ENCODE data around the gene TBC1D4.

- TF ChIP-seq CTCF (conservative IDR thresholded peaks at IDR 0.05; ENCODE audit: low read depth in 2 of 2) (no peak), POLR2AphosphoS5 (IDR thresholded peaks at IDR 0.05; ENCODE audit: low read depth) (no peak), ETS1 (IDR thresholded peaks at IDR 0.05) (no peak), EZH2phosphoT487 (IDR thresholded peaks at IDR 0.05; ENCODE audit: unreplicated experiment) (no peak), EZH2 (IDR thresholded peaks at IDR 0.05; ENCODE audit: low read depth, unreplicated experiment) (no peak), ZNF331 (CRISPR knock-in tag; IDR thresholded peaks at IDR 0.05; ENCODE audit: low read depth) (no peak), CREB1 (CRISPR knock-in tag; IDR thresholded peaks at IDR 0.05; ENCODE audit: low read depth) (no peak), JUNB (IDR thresholded peaks at IDR 0.05; ENCODE audit: unreplicated experiment) (no peak), NANOG (IDR thresholded peaks at IDR 0.05; ENCODE audit: borderline replicate concordance) (no peak), ZNF114 (CRISPR knock-in tag; IDR thresholded peaks at IDR 0.05) (no peak)
- TF ChIP-seq, protein P1, sequence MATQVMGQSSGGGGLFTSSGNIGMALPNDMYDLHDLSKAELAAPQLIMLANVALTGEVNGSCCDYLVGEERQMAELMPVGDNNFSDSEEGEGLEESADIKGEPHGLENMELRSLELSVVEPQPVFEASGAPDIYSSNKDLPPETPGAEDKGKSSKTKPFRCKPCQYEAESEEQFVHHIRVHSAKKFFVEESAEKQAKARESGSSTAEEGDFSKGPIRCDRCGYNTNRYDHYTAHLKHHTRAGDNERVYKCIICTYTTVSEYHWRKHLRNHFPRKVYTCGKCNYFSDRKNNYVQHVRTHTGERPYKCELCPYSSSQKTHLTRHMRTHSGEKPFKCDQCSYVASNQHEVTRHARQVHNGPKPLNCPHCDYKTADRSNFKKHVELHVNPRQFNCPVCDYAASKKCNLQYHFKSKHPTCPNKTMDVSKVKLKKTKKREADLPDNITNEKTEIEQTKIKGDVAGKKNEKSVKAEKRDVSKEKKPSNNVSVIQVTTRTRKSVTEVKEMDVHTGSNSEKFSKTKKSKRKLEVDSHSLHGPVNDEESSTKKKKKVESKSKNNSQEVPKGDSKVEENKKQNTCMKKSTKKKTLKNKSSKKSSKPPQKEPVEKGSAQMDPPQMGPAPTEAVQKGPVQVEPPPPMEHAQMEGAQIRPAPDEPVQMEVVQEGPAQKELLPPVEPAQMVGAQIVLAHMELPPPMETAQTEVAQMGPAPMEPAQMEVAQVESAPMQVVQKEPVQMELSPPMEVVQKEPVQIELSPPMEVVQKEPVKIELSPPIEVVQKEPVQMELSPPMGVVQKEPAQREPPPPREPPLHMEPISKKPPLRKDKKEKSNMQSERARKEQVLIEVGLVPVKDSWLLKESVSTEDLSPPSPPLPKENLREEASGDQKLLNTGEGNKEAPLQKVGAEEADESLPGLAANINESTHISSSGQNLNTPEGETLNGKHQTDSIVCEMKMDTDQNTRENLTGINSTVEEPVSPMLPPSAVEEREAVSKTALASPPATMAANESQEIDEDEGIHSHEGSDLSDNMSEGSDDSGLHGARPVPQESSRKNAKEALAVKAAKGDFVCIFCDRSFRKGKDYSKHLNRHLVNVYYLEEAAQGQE (IDR thresholded peaks at IDR 0.05; ENCODE audit: unreplicated experiment), result no peak
Observed at GRCh38 chr13:75324413-75324940, 157.5 kb downstream of the TBC1D4 start.
